HG03066 (cell line): Measurements from ENCODE around the gene HNRNPL.
"Not testable (repeated sequence)": the region's sequence is repeated elsewhere in the genome, so short reads cannot be mapped to it uniquely, and the experiment has no call there.

Experiments
- ATAC-seq: cut with Tn5 transposase; IDR thresholded peaks from one replicate; pipeline ENCODE4 v1.9.1; 2021; ENCODE audit warnings: low read depth; ENCODE audit not compliant: unreplicated experiment

Gene HNRNPL

DNA sequence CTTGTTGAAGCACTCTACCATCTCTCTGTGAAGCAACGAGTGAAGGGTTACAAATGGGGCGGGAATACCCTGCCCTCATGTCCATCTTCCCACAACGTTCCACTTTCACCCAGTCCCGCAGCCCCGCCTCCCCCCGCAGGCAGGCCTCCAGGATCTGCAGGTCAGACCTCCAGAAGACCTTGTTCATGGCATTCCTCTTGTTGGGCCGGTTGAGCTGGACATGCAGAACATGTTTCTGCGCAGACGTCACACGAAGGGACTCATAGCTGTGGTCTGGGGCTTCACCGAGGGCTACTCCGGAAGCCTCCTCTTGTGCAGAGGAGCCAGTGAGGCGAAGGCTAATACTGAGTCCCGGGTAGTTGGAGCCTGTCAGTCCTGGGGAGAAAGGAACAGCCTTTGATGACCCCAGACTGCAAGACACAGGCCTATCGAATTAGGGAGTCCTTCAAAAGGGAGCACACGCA, 18.6 kb downstream of the HNRNPL start:
- peak; percentile 59 for ATAC-seq

DNA sequence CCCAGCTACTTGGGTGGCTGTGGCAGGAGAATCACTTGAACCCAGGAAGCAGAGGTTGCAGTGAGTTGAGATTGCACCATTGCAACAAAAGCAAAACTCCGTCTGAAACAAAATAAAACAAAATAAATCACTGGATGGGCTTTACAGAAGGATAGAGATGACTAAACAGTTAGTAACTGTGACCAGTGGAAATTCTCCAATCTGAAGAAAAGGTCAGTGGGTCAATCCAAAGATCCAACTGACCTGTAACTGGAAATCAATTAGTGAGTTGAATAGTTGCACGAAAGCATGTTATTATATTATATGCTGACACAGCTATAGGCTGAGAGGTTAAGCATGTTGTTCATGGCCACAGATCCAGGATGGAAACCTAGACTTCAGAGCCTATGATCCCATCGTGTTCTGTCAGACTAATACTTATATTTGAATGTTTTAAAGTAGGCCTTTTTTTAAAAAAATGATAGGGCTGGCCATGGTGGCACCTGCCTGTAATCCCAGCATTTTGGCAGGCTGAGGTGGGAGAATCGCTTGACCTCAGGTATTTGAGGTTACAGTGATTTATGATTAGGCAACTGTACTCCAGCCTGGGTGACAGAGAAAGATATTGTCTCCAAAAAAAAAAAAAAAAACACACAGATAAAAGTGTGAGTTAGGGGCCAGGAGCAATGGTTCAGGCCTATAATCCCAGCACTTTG, 19.6 kb downstream of the HNRNPL start:
- no peak for ATAC-seq

DNA sequence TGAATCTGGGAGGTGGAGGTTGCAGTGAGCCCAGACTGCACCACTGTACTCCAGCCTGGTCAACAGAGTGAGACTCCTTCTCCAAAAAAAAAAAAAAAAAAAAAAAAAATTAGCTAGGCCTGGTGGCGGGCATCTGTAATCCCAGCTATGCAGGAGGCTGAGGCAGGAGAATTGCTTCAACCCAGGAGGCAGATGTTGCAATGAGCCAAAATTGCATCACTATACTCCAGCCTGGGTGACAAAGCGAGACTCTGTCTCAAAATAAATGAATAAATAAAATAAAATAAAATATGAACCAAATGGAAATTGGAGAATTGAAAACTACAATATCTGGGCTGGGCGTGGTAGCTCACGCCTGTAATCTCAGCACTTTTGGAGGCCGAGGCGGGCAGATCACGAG, 20.6 kb downstream of the HNRNPL start:
- ATAC-seq: not testable (repeated sequence)

DNA sequence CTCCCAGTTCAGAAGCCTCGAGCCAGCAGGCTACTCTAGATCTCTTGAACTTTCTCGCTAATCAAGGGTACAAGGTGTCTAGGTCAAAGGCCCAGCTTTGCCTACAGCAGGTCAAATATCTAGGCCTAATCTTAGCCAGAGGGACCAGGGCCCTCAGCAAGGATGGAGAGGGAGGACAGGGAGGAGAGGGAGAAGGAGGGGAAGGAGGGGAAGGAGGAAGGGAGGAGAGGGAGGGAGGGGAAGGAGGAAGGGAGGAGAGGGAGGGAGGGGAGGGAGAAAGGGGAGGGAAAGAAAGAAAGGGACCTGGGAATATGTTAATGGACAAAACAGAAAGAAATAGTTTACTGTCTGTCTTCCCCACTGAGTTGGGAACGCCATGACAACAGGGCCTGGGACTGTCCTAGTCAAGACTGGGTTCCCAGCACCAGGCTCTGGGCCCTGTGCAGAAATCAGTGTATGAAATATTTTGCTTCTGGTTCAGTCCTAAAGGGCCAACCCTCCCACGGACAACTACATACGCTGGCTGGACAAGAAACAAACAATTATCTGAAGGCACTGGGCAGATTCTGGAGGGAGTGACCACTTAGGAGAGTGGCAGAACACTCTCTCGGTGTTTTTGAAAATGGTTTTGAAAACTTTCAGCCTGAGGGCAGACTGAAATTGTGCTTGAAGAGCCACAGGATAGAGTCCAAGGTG, 22.8 kb downstream of the HNRNPL start:
- no peak for ATAC-seq

DNA sequence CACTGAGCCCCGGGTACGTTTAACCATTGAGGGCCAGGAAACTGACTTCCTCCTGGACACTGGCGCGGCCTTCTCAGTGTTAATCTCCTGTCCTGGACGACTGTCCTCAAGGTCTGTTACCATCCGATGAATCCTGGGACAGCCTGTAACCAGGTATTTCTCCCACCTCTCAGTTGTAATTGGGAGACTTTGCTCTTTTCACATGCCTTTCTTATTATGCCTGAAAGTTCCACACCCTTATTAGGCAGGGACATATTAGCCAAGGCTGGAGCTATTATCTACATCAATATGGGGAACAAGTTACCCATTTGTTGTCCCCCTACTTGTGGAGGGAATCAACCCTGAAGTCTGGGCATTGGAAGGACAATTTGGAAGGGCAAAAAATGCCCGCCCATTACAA, 23.9 kb downstream of the HNRNPL start:
- not testable (repeated sequence) for ATAC-seq

DNA sequence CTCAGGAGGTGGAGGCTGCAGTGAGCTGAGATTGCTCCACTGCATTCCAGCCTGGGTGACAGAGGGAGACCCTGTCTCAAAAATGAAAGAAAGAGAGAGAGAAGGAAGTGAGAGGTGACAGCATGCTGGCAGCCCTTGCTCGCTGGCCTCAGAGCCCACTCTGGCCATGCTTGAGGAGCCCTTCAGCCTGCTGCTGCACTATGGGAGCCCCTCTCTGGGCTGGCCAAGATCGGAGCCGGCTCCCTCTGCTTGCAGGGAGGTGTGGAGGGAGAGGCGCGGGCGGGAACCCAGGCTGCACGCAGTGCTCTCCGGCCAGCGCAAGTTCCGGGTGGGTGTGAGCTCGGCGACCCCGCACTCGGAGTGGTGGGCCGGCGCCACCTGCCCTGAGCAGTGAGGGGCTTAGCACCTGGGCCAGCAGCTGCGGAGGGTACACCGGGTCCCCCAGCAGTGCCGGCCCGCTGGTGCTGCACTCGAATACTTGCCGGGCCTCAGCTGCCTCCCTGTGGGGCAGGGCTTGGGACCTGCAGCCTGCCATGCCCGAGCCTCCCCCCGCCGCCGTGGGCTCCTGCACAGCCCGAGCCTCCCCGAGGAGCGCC, 28.5 kb downstream of the HNRNPL start:
- ATAC-seq: not testable (repeated sequence)

DNA sequence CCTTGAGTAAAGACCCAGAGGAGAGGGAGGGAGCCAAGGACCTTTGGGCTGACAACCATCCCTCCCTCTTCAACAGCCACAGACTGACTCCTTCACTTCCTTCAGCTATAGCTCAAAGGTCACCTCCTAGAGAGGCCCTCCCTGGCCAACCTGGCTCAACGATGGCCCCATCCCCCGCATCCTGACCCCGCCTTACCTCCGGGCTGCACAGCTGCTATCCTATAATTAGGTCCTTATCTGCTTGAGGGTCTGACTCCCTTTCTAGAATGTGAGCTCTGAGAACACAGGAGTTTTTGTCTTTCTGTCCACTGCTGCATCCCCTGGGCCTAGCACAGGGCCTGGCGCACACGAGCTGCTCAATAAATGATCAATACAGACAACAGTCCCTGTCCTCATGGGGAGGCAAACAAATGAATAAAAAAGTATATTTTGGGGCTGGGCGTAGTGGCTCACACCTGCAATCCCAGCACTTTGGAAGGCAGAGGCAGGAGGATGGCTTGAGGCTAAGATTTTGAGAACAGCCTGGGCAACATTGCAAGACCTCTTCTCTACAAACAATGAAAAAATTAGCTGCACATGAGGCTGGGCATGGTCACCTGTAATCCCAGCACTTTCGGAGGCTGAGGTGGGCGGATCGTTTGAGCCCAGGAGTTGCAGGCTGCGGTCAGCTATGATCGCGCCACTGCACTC, 30.4 kb downstream of the HNRNPL start:
- ATAC-seq: no peak

DNA sequence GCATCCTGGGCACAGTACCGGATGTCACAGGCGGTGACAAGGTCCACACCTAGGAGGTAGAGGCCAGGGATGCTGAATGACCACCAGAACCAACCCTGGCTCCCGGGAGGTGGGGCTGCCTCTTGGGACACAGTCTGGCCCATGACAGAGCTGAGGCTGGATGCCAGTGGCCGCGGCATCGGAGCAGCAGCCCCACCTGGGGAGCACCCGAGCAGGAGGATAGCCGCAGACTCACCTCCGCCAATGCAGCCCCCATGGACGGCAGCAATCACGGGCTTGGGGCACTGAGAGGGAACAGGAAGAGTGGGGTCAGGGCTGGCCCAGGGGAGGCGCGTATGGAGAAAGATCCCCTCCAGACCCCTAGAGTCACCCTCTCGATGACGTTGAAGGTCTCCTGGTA, 32.7 kb downstream of the HNRNPL start:
- no peak for ATAC-seq

DNA sequence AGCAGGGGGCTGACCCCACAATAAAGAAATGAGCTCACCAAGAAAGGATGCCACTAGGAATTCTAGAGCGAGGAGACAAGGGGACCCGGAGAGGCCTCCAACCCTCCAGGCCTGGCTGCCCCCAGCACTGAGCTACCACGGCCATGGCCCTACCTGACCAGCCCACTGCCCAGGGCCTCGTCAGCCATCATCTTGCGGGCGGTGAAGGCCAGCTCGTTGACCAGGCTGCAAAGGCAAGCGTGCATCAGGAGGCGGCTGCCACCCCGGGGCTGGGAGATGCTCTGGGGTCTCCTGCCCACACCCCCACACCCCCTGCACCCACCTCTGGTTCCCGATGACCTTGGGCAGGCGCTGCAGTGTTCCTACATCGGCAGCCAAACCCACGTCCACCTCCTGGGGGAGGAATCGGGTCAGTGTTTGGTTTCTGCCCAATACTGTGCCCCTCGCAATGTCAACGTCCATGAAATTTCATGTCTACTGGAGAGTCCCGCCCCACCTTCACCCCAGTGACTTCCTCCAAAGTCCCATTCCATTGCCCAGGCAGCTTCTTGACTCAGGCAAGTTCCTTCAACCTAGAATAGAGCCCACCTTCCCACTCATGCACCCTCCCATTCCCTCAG, 33.5 kb downstream of the HNRNPL start:
- no peak for ATAC-seq

DNA sequence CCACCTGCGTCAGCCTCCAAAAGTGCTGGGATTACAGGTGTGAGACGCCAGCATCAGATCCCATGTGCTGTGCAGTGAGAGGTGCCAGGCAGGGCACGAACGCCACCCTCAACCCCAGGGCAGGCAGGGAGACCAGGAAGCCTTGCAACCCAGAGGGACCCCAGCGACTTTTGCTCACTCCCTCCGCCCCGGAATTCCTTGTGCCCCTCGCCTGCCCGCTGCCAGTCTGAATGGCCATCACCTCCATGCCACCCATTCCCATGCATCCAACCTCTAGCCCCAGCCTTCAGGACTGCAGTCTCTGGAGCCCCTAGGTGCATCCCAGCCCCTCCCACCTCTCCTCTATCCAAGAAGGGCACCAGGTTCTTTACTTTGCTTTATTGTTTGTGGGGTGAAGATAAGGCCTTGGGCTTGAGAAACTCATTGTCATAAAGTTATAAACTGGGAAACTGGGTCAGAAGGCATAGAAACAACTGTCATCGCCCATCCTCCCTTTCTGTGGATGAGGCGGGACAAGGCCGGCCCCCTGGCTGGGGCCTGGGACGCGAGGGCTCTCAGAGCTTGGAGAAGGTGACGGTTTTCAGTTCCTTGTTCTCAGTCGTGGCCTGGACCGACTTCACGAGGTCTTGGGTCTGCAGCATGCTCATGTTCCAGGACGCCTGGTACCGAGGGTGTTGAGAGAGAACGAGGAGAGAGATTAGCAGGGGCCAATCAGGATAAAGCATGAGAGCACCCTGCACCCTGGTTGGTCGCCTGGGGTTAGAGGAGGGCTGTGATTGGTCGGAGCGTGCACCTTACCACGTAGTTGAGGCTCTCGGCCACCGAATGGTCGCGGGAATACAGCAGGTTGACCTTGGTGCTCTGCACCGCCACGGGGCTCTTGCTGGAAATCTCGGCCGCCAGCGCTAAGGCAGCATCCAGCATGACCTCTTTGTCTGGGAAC, 34.5 kb downstream of the HNRNPL start:
- no peak for ATAC-seq

DNA sequence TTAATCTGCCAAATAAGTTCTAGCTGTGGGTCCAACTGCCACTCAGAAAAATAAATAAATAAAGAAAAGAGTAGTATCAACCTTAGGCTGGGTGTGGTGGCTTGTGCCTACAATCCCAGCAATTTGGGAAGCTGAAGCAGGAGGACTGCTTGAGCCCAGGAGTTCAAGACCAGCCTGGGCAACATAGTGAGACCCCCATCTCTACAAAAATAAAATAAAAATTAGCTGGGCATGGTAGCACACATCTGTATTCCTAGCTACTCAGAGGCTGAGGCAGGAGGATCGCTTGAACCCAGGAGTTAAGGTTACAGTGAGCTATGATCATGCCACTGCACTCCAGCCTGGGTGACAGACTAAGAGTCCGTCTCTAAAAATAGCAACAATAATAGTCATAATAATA, 35.9 kb downstream of the HNRNPL start:
- not testable (repeated sequence) for ATAC-seq

DNA sequence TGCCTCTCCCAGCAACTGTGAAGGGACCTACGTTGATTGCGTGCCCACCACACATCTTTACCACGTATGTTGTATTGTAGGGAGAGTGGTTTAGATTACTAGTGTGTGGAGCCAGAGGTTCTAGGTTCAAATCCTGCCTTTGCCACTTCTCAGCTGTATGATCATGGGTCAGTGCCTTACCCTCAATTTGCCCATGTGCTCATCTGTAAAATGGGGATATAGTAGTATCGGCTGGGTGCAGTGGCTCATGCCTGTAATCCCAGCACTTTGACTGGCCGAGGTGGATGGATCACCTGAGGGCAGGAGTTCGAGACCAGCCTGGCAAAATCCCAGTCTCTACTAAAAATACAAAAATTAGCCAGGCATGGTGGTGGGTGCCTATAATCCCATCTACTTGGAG, 36.5 kb downstream of the HNRNPL start:
- no peak for ATAC-seq

DNA sequence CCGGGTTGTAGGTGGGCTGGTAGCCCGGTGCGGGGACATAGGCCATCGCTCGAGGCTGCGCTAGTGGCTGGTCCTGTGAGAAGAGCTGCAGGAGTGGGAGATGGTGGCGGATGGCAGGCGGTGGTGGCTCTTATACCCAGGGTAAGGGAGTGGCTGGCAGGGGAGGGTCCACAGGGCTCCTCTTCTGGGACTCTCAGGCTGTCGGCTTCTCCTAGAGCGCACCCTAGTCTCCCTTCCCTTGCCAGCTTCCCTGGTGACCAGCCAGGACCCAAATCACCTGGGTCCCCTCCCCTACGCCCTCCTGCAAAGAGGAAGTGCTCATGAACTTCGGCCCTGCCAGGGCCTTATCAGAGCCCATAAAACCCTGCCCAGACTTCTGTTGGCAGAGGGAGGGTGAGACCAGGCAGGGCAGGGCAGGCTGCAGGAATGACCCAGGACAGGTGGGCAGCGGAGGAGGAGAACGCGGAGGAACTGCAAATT, 36.9 kb downstream of the HNRNPL start, which contains the start of gene LGALS4:
Gene LGALS4 (minus strand): TSS at position 105 of the 480 bp plus-strand sequence. CDS start 59 bp downstream, at position 46.
- no peak for ATAC-seq

DNA sequence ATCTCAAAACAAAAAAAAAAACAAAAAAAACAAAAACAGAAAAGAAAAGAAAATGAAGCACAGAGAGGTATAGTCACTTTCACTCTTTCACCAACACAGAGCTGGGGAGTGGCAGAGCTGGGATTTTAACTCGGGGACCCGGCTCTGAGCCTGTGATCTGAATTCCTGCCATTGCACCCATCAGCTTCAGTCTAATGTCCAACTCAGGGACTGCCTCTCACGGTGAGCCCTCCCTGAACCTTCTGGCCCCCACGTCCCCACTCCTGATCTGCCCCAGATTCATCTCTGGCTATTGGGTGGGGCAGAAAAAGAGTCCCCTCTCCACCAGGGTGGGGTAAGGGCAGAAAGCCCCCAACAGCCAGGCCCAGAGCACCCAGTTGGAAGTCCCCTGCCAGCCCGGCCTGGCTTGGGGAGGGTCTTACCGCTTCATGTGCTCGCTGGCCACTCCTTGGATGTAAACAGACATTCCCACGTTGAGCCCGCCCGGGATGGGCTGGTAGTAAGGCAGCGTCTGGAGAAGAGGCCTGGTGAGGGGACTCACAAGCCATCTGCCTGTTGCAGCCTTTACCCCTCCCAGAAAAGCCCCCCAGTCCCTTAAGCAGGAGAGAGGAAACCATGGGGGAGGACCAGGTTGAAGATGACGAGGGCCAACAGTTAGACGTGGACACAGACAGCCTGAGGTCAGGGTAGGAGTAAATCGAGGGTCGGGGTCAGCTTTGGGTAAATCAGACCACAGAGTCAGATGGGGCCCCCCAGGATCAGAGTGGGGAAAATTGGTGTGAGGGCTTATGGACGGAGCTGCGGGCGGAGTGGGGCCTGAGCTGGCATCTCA, 37.6 kb downstream of the HNRNPL start:
- ATAC-seq: no peak

DNA sequence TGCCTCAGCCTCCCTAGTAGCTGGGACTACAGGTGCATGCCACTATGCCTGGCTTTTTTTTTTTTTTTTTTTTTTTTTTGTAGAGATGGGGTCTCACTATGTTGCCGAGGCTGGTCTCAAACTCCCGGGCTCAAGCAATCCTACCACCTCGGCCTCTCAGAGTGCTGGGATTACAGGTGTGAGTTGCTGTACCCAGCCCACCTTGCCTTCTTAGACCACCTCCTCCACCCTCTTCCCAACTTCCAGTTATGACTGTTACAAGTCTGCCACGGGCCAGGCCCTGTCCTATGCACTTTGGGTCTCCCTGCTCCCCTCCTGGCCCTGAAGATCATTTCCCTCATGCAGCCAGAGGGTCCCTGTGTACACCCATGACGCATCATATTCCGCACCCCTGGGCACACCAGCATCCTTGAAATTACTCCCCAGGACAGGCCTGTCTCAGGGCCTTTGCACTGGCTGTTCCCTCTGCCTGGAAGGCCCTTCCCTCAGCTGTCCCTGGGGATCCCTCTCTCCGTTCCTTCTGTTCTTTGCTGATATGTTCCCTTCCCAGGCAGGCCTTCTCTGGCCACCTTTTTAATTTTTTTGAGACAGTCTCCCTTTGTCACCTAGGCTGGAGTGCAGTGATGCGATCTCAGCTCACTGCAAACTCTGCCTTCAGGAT, 40.1 kb downstream of the HNRNPL start:
- no peak for ATAC-seq

DNA sequence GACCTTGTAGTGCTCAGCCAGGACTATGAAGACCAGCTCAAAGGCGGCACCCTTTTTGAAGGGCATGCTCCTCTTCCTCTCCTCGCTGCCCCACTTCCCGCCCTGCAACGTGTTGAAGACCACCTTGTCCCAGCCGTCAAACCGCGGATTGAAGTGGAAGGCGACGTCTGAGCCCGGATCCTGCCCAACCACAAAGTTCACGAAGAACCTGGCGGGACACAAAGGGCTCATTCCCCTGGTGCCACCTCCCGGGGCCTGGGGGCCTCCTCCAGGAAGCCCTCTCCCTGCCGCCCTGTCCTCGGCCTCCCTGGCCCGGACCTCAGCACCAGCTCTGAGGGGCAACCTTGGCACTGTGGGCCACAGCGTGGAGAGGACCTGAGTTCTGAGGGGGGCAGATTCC, 41.0 kb downstream of the HNRNPL start:
- ATAC-seq: no peak

DNA sequence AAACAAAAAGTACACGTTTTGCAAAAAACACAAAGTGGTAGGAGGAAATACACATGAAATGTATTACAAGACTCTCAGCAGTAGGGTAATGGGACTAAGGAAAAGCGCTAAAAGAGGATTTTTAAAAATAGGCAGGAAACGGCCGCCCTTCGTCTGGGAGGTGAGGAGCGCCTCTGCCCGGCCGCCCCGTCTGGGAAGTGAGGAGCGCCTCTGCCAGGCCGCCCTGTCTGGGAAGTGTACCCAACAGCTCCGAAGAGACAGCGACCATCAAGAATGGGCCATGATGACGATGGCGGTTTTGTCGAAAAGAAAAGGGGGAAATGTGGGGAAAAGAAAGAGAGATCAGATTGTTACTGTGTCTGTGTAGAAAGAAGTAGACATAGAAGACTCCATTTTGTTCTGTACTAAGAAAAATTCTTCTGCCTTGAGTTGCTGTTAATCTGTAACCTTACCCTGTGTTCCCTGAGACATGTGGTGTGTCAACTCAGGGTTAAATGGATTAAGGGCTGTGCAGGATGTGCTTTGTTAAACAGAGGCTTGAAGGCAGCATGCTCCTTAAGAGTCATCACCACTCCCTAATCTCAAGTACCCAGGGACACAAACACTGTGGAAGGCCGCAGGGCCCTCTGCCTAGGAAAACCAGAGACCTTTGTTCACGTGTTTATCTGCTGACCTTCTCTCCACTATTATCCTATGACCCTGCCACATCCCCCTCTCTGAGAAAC, 42.2 kb downstream of the HNRNPL start:
- ATAC-seq: not testable (repeated sequence)
